ENCODE measurements around the gene RAD51C.
"Not testable (repeated sequence)": the region's sequence is repeated elsewhere in the genome, so short reads cannot be mapped to it uniquely, and the experiment has no call there.

DNA sequence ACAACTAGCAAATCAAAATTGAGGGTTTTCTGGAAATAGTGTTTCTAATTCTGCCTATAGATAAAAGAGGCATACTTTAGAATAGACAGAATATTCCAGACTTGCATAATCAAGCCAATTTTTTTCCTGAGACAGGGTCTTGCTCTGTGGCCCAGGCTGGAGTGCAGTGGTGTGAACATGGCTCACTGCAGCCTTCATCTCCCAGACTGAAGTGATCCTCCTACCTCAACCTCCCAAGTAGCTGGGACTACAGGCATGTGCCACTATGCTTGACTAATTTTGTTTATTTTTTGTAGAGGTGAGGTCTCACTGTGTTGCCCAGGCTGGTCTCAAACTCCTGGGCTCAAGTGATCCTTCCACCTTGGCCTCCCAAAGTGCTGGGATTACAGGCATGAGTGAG is 57.2 kb downstream of the RAD51C start:
- TF ChIP-seq, protein P1, sequence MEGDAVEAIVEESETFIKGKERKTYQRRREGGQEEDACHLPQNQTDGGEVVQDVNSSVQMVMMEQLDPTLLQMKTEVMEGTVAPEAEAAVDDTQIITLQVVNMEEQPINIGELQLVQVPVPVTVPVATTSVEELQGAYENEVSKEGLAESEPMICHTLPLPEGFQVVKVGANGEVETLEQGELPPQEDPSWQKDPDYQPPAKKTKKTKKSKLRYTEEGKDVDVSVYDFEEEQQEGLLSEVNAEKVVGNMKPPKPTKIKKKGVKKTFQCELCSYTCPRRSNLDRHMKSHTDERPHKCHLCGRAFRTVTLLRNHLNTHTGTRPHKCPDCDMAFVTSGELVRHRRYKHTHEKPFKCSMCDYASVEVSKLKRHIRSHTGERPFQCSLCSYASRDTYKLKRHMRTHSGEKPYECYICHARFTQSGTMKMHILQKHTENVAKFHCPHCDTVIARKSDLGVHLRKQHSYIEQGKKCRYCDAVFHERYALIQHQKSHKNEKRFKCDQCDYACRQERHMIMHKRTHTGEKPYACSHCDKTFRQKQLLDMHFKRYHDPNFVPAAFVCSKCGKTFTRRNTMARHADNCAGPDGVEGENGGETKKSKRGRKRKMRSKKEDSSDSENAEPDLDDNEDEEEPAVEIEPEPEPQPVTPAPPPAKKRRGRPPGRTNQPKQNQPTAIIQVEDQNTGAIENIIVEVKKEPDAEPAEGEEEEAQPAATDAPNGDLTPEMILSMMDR (IDR thresholded peaks at IDR 0.05; ENCODE audit: insufficient read depth, low read depth, low read length): not testable (repeated sequence)
- TF ChIP-seq EZH2 (IDR thresholded peaks at IDR 0.05; ENCODE audit: insufficient read depth, low read length): not testable (repeated sequence)
